Urinary bladder (tissue), 4 donors: ENCODE data around the gene CDC42EP3. TPM values are rescaled to one million over a fixed set of nuclear protein-coding genes. Genes with fewer than 3 reads are reported as not detected.

Source experiments
- DNase-seq: peaks from one replicate; pipeline ENCODE4 v3.0.0-alpha.2; 2015; ENCODE audit errors: extremely low spot score
- H3K27ac ChIP-seq: one replicate; pipeline ENCODE4 v1.5.1; 2013; ENCODE audit warnings: low read depth, mild to moderate bottlenecking, moderate library complexity
- H3K36me3 ChIP-seq: one replicate; pipeline ENCODE4 v1.6.1; 2013; ENCODE audit warnings: mild to moderate bottlenecking, moderate library complexity; ENCODE audit not compliant: insufficient read depth
- H3K4me1 ChIP-seq: one replicate; pipeline ENCODE4 v1.6.1; 2013; ENCODE audit warnings: mild to moderate bottlenecking, moderate library complexity; ENCODE audit not compliant: insufficient read depth
- H3K4me3 ChIP-seq: one replicate; pipeline ENCODE4 v1.5.1; 2013; ENCODE audit warnings: low read depth, low read length
- WGBS: extraction: QIAGEN DNeasy Blood & Tissue Kit; methylation state at CpG from one replicate; pipeline ENCODE4 v1.1.7; 2013; 5-methylcytosine and 5-hydroxymethylcytosine counted together
- polyA plus RNA-seq: library from polyadenylated mRNA; stranded (reverse); fragments of 200-250 nt; gene quantifications from one replicate; pipeline ENCODE4 v1.2.3, GENCODE V29; 2013
- total RNA-seq: library from RNA; depleted of rRNA; stranded (reverse); fragments of >200 nt; gene quantifications from one replicate; pipeline ENCODE4 v1.2.3, GENCODE V29; 2014
- donor health status: healthy with polysubstance abuse.
- donor health status: healthy.

CDC42EP3 gene
- total and polyA plus RNA-seq, 2 donors = 34.3 to 94.1 TPM

- H3K4me3 ChIP-seq = no peak overlapping the region
- H3K27ac ChIP-seq = no peak overlapping the region
- 93% methylated on average over 5 of the region's 5 CpGs for WGBS
- no peaks in the 10 kb centered on the region for H3K4me1 ChIP-seq
- no peak for DNase-seq
- no peaks in the 10 kb centered on the region for H3K36me3 ChIP-seq
These were observed 27.7 kb downstream of the CDC42EP3 start for GRCh38 chr2:37643730-37644078.

- no peak for DNase-seq
- no peak overlapping the region for H3K4me3 ChIP-seq
- 81% methylated on average over 6 of the region's 6 CpGs for WGBS
- no peaks in the 10 kb centered on the region for H3K36me3 ChIP-seq
- no peak overlapping the region for H3K27ac ChIP-seq
- no peaks in the 10 kb centered on the region for H3K4me1 ChIP-seq
These were observed 28.3 kb downstream of the CDC42EP3 start for GRCh38 chr2:37642907-37643729.

GRCh38 chr2:37641582-37642171, 29.8 kb downstream of the CDC42EP3 start:
- H3K36me3 ChIP-seq = no peaks in the 10 kb centered on the region
- DNase-seq = no peak
- H3K4me3 ChIP-seq = no peak overlapping the region
- H3K27ac ChIP-seq = no peak overlapping the region
- WGBS = 29% methylated on average over 7 of the region's 7 CpGs
- H3K4me1 ChIP-seq = no peaks in the 10 kb centered on the region

GRCh38 chr2:37639631-37640030, 31.8 kb downstream of the CDC42EP3 start:
- WGBS = 82% methylated on average over 3 of the region's 3 CpGs
- H3K27ac ChIP-seq = no peak overlapping the region
- DNase-seq = no peak
- no peaks in the 10 kb centered on the region for H3K4me1 ChIP-seq
- no peaks in the 10 kb centered on the region for H3K36me3 ChIP-seq
- no peak overlapping the region for H3K4me3 ChIP-seq

- Histone ChIP-seq H3K4me1 (no peaks in the 10 kb centered on the region), H3K4me3 (no peak overlapping the region), H3K36me3 (no peaks in the 10 kb centered on the region), H3K27ac (no peak overlapping the region)
- WGBS = 91% methylated on average over 3 of the region's 3 CpGs
- DNase-seq = no peak
These were observed 32.5 kb downstream of the CDC42EP3 start for GRCh38 chr2:37638973-37639372.

- Histone ChIP-seq H3K4me1 (no peaks in the 10 kb centered on the region), H3K27ac (no peak overlapping the region), H3K36me3 (no peaks in the 10 kb centered on the region), H3K4me3 (no peak overlapping the region)
- WGBS = 52% methylated on average over 2 of the region's 2 CpGs
- no peak for DNase-seq
These were observed 33.5 kb downstream of the CDC42EP3 start for GRCh38 chr2:37637985-37638384.

GRCh38 chr2:37637190-37637860, 34.1 kb downstream of the CDC42EP3 start:
- Histone ChIP-seq H3K27ac (no peak overlapping the region), H3K4me1 (no peaks in the 10 kb centered on the region), H3K36me3 (no peaks in the 10 kb centered on the region), H3K4me3 (no peak overlapping the region)
- no peak for DNase-seq
- WGBS = 76% methylated on average over 5 of the region's 5 CpGs

GRCh38 chr2:37636381-37637066, 34.9 kb downstream of the CDC42EP3 start:
- H3K4me3 ChIP-seq = no peak overlapping the region
- H3K4me1 ChIP-seq = no peaks in the 10 kb centered on the region
- no peaks in the 10 kb centered on the region for H3K36me3 ChIP-seq
- H3K27ac ChIP-seq = no peak overlapping the region
- no peak for DNase-seq
- 94% methylated on average over 4 of the region's 4 CpGs for WGBS

GRCh38 chr2:37635504-37636380, 35.7 kb downstream of the CDC42EP3 start:
- Histone ChIP-seq H3K27ac (no peak overlapping the region), H3K4me3 (no peak overlapping the region), H3K4me1 (no peaks in the 10 kb centered on the region), H3K36me3 (no peaks in the 10 kb centered on the region)
- no peak for DNase-seq
- 84% methylated on average over 8 of the region's 8 CpGs for WGBS

- Histone ChIP-seq H3K36me3 (no peaks in the 10 kb centered on the region), H3K4me3 (no peak overlapping the region), H3K4me1 (no peaks in the 10 kb centered on the region), H3K27ac (no peak overlapping the region)
- no peak for DNase-seq
- 92% methylated on average over 8 of the region's 8 CpGs for WGBS
These were observed 36.4 kb downstream of the CDC42EP3 start for GRCh38 chr2:37634914-37635503.

- DNase-seq = no peak
- H3K4me3 ChIP-seq = no peak overlapping the region
- H3K36me3 ChIP-seq = no peaks in the 10 kb centered on the region
These were observed 37.6 kb downstream of the CDC42EP3 start for GRCh38 chr2:37633845-37634244.

GRCh38 chr2:37633234-37633633, 38.2 kb downstream of the CDC42EP3 start:
- Histone ChIP-seq H3K4me3 (no peak overlapping the region), H3K4me1 (no peaks in the 10 kb centered on the region), H3K27ac (no peak overlapping the region), H3K36me3 (no peaks in the 10 kb centered on the region)
- DNase-seq = no peak
- 71% methylated on average over 1 of the region's 1 CpG for WGBS

More at GRCh38 chr2:37633845-37634244, 37.6 kb downstream of the CDC42EP3 start:
- Histone ChIP-seq H3K4me1 (no peaks in the 10 kb centered on the region), H3K27ac (no peak overlapping the region)
- 87% methylated on average over 3 of the region's 3 CpGs for WGBS
